Measurements from ENCODE around the gene PLCB1. TPM values are rescaled to one million over a fixed set of nuclear protein-coding genes. Genes with fewer than 3 reads are reported as not detected.

Gene PLCB1
- total RNA-seq, 1 experiment from 2014 or later = 6.8 TPM

DNA sequence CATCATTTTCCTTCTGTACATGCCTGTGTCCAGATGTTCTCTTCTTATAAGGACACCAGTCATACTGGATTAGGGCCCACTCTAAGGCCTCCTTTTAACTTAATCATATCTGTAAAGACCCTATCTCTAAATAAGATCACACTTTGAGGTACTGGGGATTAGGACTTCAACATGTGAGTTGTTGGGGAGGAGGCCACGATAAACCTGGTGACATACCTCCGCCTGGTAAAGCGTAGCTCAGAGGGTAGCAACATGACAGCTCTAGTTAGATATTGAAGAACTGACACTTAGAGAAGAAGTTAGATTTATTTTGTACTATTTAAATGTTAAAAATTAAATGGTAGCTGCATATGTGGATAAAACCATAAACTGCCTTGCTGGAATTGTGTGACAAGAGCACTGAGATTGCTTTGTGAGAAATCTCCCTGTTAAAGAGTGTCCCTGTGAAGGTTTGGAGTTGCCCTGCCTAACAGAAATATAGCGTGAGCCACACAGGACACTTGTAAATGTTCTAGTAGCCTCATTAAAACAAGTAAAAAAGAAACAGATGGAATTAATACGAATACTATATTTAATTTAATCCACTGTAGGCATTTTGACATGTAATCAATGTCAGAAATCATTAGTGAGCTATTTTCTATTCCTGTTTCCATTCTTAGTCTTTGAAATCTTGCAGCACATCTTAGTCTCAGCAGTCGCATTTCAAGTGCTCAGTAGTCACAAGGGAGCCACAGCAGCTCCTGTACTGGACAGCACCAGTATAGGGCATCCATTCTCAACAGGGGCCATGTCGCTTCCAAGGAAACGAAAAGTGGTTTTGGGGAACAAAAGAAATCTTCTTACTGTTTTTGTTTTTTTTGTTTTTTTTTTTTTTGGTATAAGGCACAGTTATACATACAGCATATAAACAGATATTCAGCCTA is 13.4 kb downstream of the PLCB1 start:
- Histone ChIP-seq H3K9me3 (ENCODE audit: low read depth, low read length, poor library complexity, severe bottlenecking) (no peaks in the 10 kb centered on the region), H3K27ac (ENCODE audit: low read depth, low read length, poor library complexity, severe bottlenecking) (peak overlapping the region; percentile 89), H3K27me3 (replicated peaks; ENCODE audit: insufficient read depth, low read depth, low read length, poor library complexity) (no peaks in the 10 kb centered on the region), H3K36me3 (ENCODE audit: insufficient read depth, low read length, poor library complexity, severe bottlenecking) (no peaks in the 10 kb centered on the region), H3K4me3 (ENCODE audit: low read depth, low read length, poor library complexity, severe bottlenecking) (no peak overlapping the region), H3K4me1 (ENCODE audit: insufficient read depth, low read length, poor library complexity, severe bottlenecking) (peaks cover 49% of the 10 kb centered on the region)
- ChIA-PET POLR2A (ENCODE audit: low non-redundant PET) (no interaction called here), CTCF (no interaction called here)
- no TSS peak for BruUV-seq (replicated peaks)
- intact Hi-C loops (cut with micrococcal nuclease; ENCODE audit: unreplicated experiment) = no loop called here
- no peak for DNase-seq (ENCODE audit: low spot score)
- TF ChIP-seq CTCF (conservative IDR thresholded peaks at IDR 0.05; ENCODE audit: low read depth, low read length) = no peak
- no peak for TF ChIP-seq EZH2 (IDR thresholded peaks at IDR 0.05; ENCODE audit: borderline replicate concordance, low read depth, low read length, poor library complexity, severe bottlenecking)

DNA sequence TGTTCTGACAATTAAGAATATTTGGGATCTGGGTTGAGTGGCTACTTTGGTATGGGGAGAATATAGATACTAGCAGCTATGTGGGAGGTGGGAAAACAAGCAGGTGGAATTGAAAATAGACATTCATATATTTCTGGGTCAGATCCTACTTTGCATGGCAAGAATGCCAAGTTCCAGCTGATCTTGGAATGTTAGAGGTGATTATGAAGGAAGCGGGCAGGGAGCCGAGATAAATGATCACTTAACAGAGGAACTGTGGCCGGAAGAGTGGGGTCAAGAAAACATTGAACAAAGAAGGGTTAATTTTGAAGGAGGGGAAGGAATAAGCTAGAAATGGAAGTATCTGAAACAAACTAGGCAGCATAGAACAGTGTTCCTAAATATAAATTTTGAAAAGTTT is 15.4 kb downstream of the PLCB1 start:
- DNase-seq (ENCODE audit: low spot score) = no peak
- Histone ChIP-seq H3K4me1 (ENCODE audit: insufficient read depth, low read length, poor library complexity, severe bottlenecking) (peaks cover 69% of the 10 kb centered on the region), H3K27ac (ENCODE audit: low read depth, low read length, poor library complexity, severe bottlenecking) (peak overlapping the region; percentile 27), H3K36me3 (ENCODE audit: insufficient read depth, low read length, poor library complexity, severe bottlenecking) (no peaks in the 10 kb centered on the region), H3K9me3 (ENCODE audit: low read depth, low read length, poor library complexity, severe bottlenecking) (no peaks in the 10 kb centered on the region), H3K4me3 (ENCODE audit: low read depth, low read length, poor library complexity, severe bottlenecking) (no peak overlapping the region), H3K27me3 (replicated peaks; ENCODE audit: insufficient read depth, low read depth, low read length, poor library complexity) (no peaks in the 10 kb centered on the region)
- POLR2A ChIA-PET (ENCODE audit: low non-redundant PET) = interaction anchor here (0.6 kb wide), 1 partner anchor 17 kb away, joined by 5 read pairs; no protein-coding TSS in a partner anchor
- TF ChIP-seq EZH2 (IDR thresholded peaks at IDR 0.05; ENCODE audit: borderline replicate concordance, low read depth, low read length, poor library complexity, severe bottlenecking) (no peak), CTCF (conservative IDR thresholded peaks at IDR 0.05; ENCODE audit: low read depth, low read length) (no peak)
- intact Hi-C loops (cut with micrococcal nuclease; ENCODE audit: unreplicated experiment) = no loop called here
- no TSS peak for BruUV-seq (replicated peaks)
- CTCF ChIA-PET = no interaction called here

DNA sequence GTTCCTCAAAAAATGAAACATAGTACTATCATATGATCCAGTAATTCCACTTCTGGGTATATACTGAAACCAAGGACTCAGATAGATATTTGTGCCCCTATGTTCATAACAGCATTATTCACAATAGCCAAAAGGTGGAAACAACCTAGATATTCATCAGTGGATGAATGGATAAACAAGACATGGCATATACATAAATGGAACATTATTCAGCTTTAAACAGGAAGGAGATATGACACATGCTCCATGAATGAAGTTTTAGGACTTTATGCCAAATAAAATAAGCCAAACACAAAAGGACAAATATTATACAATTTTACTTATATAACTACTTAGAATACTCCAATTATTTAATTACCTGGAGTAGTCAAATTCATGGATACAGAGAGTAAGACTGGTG is 16.4 kb downstream of the PLCB1 start:
- H3K27me3 ChIP-seq (replicated peaks; ENCODE audit: insufficient read depth, low read depth, low read length, poor library complexity) = no peaks in the 10 kb centered on the region
- DNase-seq (ENCODE audit: low spot score) = no peak
- H3K9me3 ChIP-seq (ENCODE audit: low read depth, low read length, poor library complexity, severe bottlenecking) = no peaks in the 10 kb centered on the region
- ChIA-PET POLR2A (ENCODE audit: low non-redundant PET) (no interaction called here), CTCF (no interaction called here)
- H3K36me3 ChIP-seq (ENCODE audit: insufficient read depth, low read length, poor library complexity, severe bottlenecking) = no peaks in the 10 kb centered on the region
- intact Hi-C loops (cut with micrococcal nuclease; ENCODE audit: unreplicated experiment) = no loop called here
- no TSS peak for BruUV-seq (replicated peaks)
- TF ChIP-seq EZH2 (IDR thresholded peaks at IDR 0.05; ENCODE audit: borderline replicate concordance, low read depth, low read length, poor library complexity, severe bottlenecking) (no peak), CTCF (conservative IDR thresholded peaks at IDR 0.05; ENCODE audit: low read depth, low read length) (no peak)
- H3K27ac ChIP-seq (ENCODE audit: low read depth, low read length, poor library complexity, severe bottlenecking) = no peak overlapping the region
- H3K4me3 ChIP-seq (ENCODE audit: low read depth, low read length, poor library complexity, severe bottlenecking) = no peak overlapping the region
- H3K4me1 ChIP-seq (ENCODE audit: insufficient read depth, low read length, poor library complexity, severe bottlenecking) = peaks cover 75% of the 10 kb centered on the region
